A673 (cell line): ENCODE results near the gene SLC22A2.

Experiments
- CTCF ChIP-seq: fragments of 300-800, 200-600 bp; sonication (generic); conservative IDR thresholded peaks from 2 replicates; pipeline ENCODE4 v1.5.1; 2017; ENCODE audit warnings: low read depth, mild to moderate bottlenecking, antibody characterized with exemption, low read length, moderate library complexity, mixed read lengths
- EZH2 ChIP-seq: fragments of 200-600 bp; sonication (generic); IDR thresholded peaks from 2 replicates; pipeline ENCODE4 v1.6.1; 2017; ENCODE audit warnings: borderline replicate concordance, low read depth, mild to moderate bottlenecking, mixed read lengths, antibody characterized with exemption, low read length; ENCODE audit not compliant: poor library complexity, severe bottlenecking

- TF ChIP-seq CTCF, result no peak
- TF ChIP-seq EZH2, result no peak
Measured at GRCh38 chr6:160276126-160276525, 17.5 kb upstream of the SLC22A2 start.
